DND-41 (cell line): Measurements from ENCODE around the gene OSGEP.

ENCODE experiments used
- ATAC-seq: fragments of 200-7000 bp; cut with Tn5 transposase; 3 replicates; pipeline ENCODE4 v1.9.1; 2021; ENCODE audit warnings: low read depth; ENCODE audit not compliant: insufficient read depth
- DNase-seq: peaks from one replicate; pipeline ENCODE4 v3.0.0-alpha.2; 2020
- H2AFZ ChIP-seq: 2 replicates; pipeline ENCODE4 v1.6.0; 2012; ENCODE audit warnings: low read depth, low read length
- H3K27ac ChIP-seq: 2 replicates; pipeline ENCODE4 v1.5.1; 2012; ENCODE audit warnings: low read length, inconsistent platforms
- H3K27me3 ChIP-seq: fragments of 200-600 bp; sonication (generic); 2 replicates; pipeline ENCODE4 v1.6.0; 2012; ENCODE audit warnings: low read length, mild to moderate bottlenecking, inconsistent platforms; ENCODE audit not compliant: insufficient read depth, poor library complexity
- H3K36me3 ChIP-seq: 2 replicates; pipeline ENCODE4 v1.5.1; 2012; ENCODE audit warnings: low read length, inconsistent platforms; ENCODE audit not compliant: insufficient read depth
- H3K4me1 ChIP-seq: 2 replicates; pipeline ENCODE4 v1.5.1; 2012; ENCODE audit warnings: mild to moderate bottlenecking, low read length; ENCODE audit not compliant: insufficient read depth
- H3K4me2 ChIP-seq: 2 replicates; pipeline ENCODE4 v1.6.0; 2012; ENCODE audit warnings: mild to moderate bottlenecking, moderate library complexity, low read length, inconsistent platforms; ENCODE audit not compliant: insufficient read depth
- H3K4me3 ChIP-seq, 2 experiments: fragments of 200-600 bp in 1 of 2; shearing (Covaris generic) in 1 of 2; 2 replicates each; pipeline ENCODE4 v1.5.1; 2012 to 2016; ENCODE audit warnings: inconsistent platforms in 2 of 2, low read length in 2 of 2, mild to moderate bottlenecking in 2 of 2, low read depth in 1 of 2, moderate library complexity in 1 of 2
- H3K79me2 ChIP-seq: 2 replicates; pipeline ENCODE4 v1.6.0; 2012; ENCODE audit warnings: low read length, inconsistent platforms; ENCODE audit not compliant: insufficient read depth
- H3K9ac ChIP-seq: 2 replicates; pipeline ENCODE4 v1.6.0; 2012; ENCODE audit warnings: low read depth, mild to moderate bottlenecking, inconsistent platforms, low read length, moderate library complexity
- H3K9me3 ChIP-seq: 2 replicates; pipeline ENCODE4 v1.5.1; 2012; ENCODE audit warnings: low read length, moderate library complexity, mild to moderate bottlenecking, inconsistent platforms; ENCODE audit not compliant: insufficient read depth, severe bottlenecking
- H4K20me1 ChIP-seq: 2 replicates; pipeline ENCODE4 v1.6.0; 2012; ENCODE audit warnings: low read length; ENCODE audit not compliant: insufficient read depth
- EZH2 ChIP-seq: IDR thresholded peaks from 3 replicates; pipeline ENCODE4 v1.6.1; 2012; ENCODE audit warnings: borderline replicate concordance, low read depth, mild to moderate bottlenecking, moderate library complexity, low read length, inconsistent platforms; ENCODE audit not compliant: severe bottlenecking
- TF ChIP-seq, protein P1 (sequence below): IDR thresholded peaks from 2 replicates; pipeline ENCODE4 v1.5.1; 2012; ENCODE audit warnings: borderline replicate concordance, low read length, moderate library complexity, mild to moderate bottlenecking; ENCODE audit not compliant: poor library complexity, severe bottlenecking; ENCODE audit errors: extremely low read depth

OSGEP gene

DNA sequence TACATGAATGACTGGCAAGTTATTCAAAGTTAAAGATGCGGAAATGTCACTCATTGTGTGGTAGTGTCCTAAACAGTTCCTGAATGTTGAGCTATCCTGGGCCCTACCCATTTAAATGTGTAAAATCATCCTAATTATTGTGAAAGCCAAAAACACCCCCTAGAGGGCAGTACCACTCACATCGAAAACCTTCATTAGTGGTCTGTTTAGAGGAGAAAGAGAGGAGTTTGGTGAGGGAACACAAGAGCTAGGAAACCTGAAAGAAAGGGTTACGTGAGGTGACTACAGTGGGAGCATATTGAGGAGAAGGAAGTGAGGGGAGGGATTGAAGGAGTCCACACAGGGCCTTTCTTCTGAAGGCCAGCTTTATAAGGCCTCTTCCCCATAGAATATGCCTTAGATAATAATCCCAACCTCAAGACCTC lies 38.8 kb downstream of the OSGEP start:
- ATAC-seq: peak; percentile 63
- H2AFZ ChIP-seq: peak overlapping the region; percentile 89
- H3K9ac ChIP-seq: no peak overlapping the region
- no peaks in the 10 kb centered on the region for H3K36me3 ChIP-seq
- H3K9me3 ChIP-seq: no peaks in the 10 kb centered on the region
- DNase-seq: peak; percentile 63
- H3K4me3 ChIP-seq: no peak overlapping the region
- peak overlapping the region; percentile 23; the same call in 1 of the 2 replicates for H3K27ac ChIP-seq
- H4K20me1 ChIP-seq: no peaks in the 10 kb centered on the region
- H3K4me2 ChIP-seq: peak overlapping the region; percentile 36; the same call in 1 of the 2 replicates
- H3K27me3 ChIP-seq: no peaks in the 10 kb centered on the region
- H3K4me1 ChIP-seq: peaks cover 38% of the 10 kb centered on the region
- TF ChIP-seq EZH2: no peak
- TF ChIP-seq, protein P1, sequence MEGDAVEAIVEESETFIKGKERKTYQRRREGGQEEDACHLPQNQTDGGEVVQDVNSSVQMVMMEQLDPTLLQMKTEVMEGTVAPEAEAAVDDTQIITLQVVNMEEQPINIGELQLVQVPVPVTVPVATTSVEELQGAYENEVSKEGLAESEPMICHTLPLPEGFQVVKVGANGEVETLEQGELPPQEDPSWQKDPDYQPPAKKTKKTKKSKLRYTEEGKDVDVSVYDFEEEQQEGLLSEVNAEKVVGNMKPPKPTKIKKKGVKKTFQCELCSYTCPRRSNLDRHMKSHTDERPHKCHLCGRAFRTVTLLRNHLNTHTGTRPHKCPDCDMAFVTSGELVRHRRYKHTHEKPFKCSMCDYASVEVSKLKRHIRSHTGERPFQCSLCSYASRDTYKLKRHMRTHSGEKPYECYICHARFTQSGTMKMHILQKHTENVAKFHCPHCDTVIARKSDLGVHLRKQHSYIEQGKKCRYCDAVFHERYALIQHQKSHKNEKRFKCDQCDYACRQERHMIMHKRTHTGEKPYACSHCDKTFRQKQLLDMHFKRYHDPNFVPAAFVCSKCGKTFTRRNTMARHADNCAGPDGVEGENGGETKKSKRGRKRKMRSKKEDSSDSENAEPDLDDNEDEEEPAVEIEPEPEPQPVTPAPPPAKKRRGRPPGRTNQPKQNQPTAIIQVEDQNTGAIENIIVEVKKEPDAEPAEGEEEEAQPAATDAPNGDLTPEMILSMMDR: peak; percentile 83
- H3K79me2 ChIP-seq: peaks cover 10% of the 10 kb centered on the region

DNA sequence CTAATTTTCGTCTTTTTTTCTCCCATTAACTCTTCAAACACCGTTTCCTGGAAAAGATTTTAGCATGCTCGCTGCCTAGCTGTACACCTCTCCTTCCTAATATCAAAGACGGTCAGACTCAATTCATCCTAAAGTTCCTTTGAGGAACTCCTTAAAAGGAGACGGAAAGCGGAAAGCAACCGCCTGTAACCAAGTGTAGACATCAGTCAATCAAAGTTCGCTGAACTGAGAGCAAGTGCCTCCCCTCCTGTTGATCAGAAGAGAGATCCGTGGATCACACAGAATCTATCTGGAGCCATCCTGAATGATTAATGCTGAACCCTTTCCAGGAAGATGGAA lies 40.9 kb downstream of the OSGEP start:
- H3K4me3 ChIP-seq: peak overlapping the region; percentile 59 to 98

DNA sequence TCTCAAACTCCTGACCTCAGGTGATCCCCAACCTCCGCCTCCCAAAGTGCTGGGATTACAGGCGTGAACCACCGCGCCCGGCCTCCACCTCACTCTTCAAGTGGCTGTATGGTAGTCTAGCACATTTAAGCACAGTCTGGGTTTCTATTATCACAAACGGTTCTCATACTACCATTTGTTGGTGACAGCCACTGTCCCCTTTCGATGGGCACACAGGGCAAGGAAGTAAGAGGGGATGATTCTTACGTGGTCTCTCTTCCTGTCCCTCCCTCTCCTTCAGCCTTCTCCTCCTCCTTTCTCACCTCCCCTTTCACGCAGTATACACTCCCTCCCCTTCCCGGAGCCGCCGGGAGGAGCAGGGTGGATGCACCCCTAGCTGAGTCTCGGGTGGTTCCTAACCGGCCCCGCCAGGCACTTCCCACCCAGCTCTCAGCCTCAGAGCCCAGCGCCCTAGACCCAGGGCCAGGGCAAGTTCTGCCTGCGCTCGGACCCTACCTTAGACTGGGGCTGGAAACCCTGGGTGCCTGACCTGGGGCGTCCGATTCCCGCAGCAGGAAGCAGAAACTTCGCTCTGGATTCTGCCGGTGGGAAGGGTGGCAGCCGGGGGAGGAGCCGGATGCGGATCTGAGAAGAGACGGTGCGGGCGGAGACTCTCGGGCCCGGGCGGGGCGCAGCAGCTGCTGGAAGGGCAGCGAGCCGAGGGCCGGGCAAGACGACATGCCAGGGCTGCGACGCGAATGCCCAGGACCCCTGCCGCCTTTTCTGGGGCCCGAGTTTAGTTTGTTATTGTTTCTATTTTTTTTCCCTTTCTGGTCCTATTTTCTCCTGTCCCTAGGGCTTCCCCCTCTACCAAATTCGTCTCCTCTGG lies 41.5 kb downstream of the OSGEP start, which contains the start of gene TEP1:
TEP1 (minus strand) TSS at position 626 of the 868 bp plus-strand sequence. CDS start 5,062 bp downstream, outside the sequence.
- DNase-seq (peak; percentile 83), ATAC-seq (peak; percentile 89)
- TF ChIP-seq, protein P1: no peak
- TF ChIP-seq EZH2: no peak

More for the DNA sequence above, 40.9 kb downstream of the OSGEP start:
- DNase-seq (peak; percentile 47), ATAC-seq (peak; percentile 46)
- Histone ChIP-seq H3K4me2 (peak overlapping the region; percentile 84), H4K20me1 (no peaks in the 10 kb centered on the region), H3K4me1 (peaks cover 38% of the 10 kb centered on the region), H3K36me3 (no peaks in the 10 kb centered on the region), H2AFZ (peak overlapping the region; percentile 97), H3K27ac (peak overlapping the region; percentile 90), H3K79me2 (peaks cover 10% of the 10 kb centered on the region), H3K27me3 (no peaks in the 10 kb centered on the region), H3K9me3 (no peaks in the 10 kb centered on the region), H3K9ac (peak overlapping the region; percentile 84)
- TF ChIP-seq EZH2: no peak
- TF ChIP-seq, protein P1: no peak

More for the DNA sequence above, 41.5 kb downstream of the OSGEP start, which contains the start of gene TEP1:
- Histone ChIP-seq H4K20me1 (no peaks in the 10 kb centered on the region), H3K9ac (peak within 1 kb of the TSS; percentile 84), H3K27me3 (no peaks in the 10 kb centered on the region), H2AFZ (peak within 1 kb of the TSS; percentile 97), H3K4me1 (peaks cover 38% of the 10 kb centered on the region), H3K4me3 (peak within 1 kb of the TSS; percentile 59 to 98), H3K4me2 (peak within 1 kb of the TSS; percentile 84), H3K36me3 (peaks cover 4% of the 10 kb centered on the region), H3K27ac (peak within 1 kb of the TSS; percentile 90), H3K79me2 (peaks cover 10% of the 10 kb centered on the region), H3K9me3 (no peaks in the 10 kb centered on the region)
